AG09309 (cell line): Measurements from ENCODE around the gene EYS.
"Not testable (repeated sequence)": the region's sequence is repeated elsewhere in the genome, so short reads cannot be mapped to it uniquely, and the experiment has no call there.

Source experiments
- DNase-seq: peaks from one replicate; pipeline ENCODE4 v3.0.0-alpha.2; 2010; ENCODE audit warnings: low read depth
- H3K4me3 ChIP-seq: 2 replicates; pipeline ENCODE4 v1.5.1; 2011; ENCODE audit warnings: mild to moderate bottlenecking, low read depth, low read length, moderate library complexity; ENCODE audit not compliant: control insufficient read depth
- CTCF ChIP-seq: IDR thresholded peaks from 2 replicates; pipeline ENCODE4 v1.5.1; 2011; ENCODE audit warnings: mild to moderate bottlenecking, low read depth, low read length, inconsistent platforms; ENCODE audit not compliant: insufficient read depth, control insufficient read depth; ENCODE audit errors: missing control alignments

Gene EYS

GRCh38 chr6:65610746-65611145, 96.3 kb downstream of the EYS start:
- TF ChIP-seq CTCF: no peak
- DNase-seq: no peak
- H3K4me3 ChIP-seq: no peak overlapping the region

DNA sequence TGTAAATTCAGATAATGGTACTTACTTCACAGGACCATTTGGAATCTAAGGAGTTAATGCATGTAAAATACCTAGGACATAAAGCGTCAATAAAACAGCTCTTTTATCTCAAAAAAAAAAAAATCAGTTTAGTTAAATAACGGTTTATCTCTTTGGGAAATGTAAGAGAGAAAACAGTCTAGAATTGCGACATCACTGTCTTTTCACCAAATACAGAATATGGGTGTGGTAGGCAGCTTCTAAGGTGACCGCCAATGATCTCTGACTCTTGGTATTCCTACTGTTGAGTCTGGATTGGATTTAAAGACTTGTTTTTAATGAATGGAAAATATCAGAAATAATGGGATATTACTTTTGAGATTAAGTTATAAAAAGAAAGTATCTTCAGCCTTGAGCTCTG, 111.5 kb downstream of the EYS start:
- TF ChIP-seq CTCF: no peak

GRCh38 chr6:65570340-65570739, 136.7 kb downstream of the EYS start:
- DNase-seq: no peak
- TF ChIP-seq CTCF: no peak
- no peak overlapping the region for H3K4me3 ChIP-seq

More for the DNA sequence above, 111.5 kb downstream of the EYS start:
- DNase-seq: no peak
- no peak overlapping the region for H3K4me3 ChIP-seq

DNA sequence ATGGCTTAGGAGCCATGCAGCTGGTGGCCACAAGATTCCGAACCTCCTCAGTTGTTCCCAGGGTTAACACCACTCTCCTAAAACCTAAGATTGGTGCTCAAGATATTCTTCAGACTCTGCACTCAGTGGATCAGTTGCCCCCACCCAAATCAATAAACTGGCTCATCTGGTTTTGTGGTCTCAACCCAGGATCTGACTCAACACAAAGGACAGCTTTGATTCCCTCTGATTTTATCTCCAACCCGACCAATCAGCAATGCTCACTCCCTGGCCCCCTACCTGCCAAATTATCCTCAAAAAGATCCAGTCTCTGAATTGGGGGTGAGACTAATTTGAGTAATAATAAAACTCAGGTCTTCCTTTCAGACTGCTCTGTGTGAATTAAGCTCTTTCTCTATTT, 137.5 kb downstream of the EYS start:
- H3K4me3 ChIP-seq: no peak overlapping the region
- no peak for TF ChIP-seq CTCF
- DNase-seq: no peak

DNA sequence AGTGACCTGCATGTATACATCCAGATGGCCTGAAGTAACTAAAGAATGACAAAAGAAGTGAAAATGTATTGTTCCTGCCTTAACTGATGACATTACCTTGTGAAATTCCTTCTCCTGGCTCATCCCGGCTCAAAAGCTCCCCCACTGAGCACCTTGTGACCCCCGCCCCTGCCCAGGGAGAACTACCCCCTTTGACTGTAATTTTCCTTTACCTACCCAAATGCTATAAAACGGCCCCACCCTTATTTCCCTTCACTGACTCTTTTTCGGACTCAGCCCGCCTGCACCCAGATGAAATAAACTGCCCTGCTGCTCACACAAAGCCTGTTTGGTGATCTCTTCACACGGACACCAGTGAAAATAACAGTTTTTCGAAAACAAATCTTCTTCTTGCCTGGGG, 138.0 kb downstream of the EYS start:
- not testable (repeated sequence) for H3K4me3 ChIP-seq, DNase-seq

DNA sequence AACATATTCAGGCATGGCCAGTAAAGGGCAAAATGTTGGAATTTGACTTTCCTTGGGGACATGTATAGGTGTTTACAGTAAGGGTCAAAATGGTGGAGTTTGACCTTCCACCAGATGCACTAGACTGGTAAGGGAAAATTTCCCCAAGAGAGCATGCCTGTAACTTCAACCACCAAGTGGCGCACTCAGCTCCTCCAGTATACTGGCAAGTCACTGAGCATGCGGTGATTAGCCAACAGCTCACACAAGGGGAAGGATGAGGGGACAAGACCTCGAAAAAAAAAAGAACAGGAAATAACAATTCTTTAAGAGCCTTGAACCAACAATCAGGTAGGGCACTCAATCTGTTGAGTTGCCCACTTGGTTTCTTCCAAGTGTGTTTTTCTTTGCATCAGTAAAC, 140.9 kb downstream of the EYS start:
- no peak for TF ChIP-seq CTCF
- no peak for DNase-seq
- H3K4me3 ChIP-seq: no peak overlapping the region

- TF ChIP-seq CTCF: no peak
- no peak for DNase-seq
- H3K4me3 ChIP-seq: no peak overlapping the region
Measured at GRCh38 chr6:65558071-65558470, 149.0 kb downstream of the EYS start.
